Loucy (cell line): ENCODE data around the gene AAGAB.

Experiments used
- H2AFZ ChIP-seq: fragments of 200-600 bp; sonication (generic); 2 replicates; pipeline ENCODE4 v1.6.0; 2016; ENCODE audit warnings: antibody characterized with exemption, mild to moderate bottlenecking, low read length, moderate library complexity
- H3F3A ChIP-seq: fragments of 200-600 bp; 2 replicates; pipeline ENCODE4 v1.6.0; 2016; ENCODE audit warnings: antibody characterized with exemption, low read depth, mild to moderate bottlenecking
- H3K27me3 ChIP-seq: fragments of 200-600 bp; sonication (generic); 2 replicates; pipeline ENCODE4 v1.6.1; 2014; ENCODE audit warnings: low read length, mild to moderate bottlenecking; ENCODE audit not compliant: insufficient read depth, poor library complexity, severe bottlenecking
- H3K36me3 ChIP-seq: fragments of 200-600 bp; sonication (generic); 2 replicates; pipeline ENCODE4 v1.6.1; 2016; ENCODE audit warnings: low read length; ENCODE audit not compliant: insufficient read depth
- H3K4me1 ChIP-seq: fragments of 200-600 bp; sonication (generic); 2 replicates; pipeline ENCODE4 v1.5.1; 2014; ENCODE audit warnings: low read length, mild to moderate bottlenecking; ENCODE audit not compliant: insufficient read depth, poor library complexity, severe bottlenecking
- H3K4me2 ChIP-seq: fragments of 200-600 bp; sonication (generic); 2 replicates; pipeline ENCODE4 v1.6.0; 2014; ENCODE audit warnings: antibody characterized with exemption, low read length, low read depth, mild to moderate bottlenecking; ENCODE audit not compliant: poor library complexity, severe bottlenecking
- H3K4me3 ChIP-seq: fragments of 200-600 bp; sonication (generic); 2 replicates; pipeline ENCODE4 v1.5.1; 2014; ENCODE audit warnings: low read length, mild to moderate bottlenecking, mixed read lengths; ENCODE audit not compliant: poor library complexity, severe bottlenecking
- H3K79me2 ChIP-seq: fragments of 200-600 bp; sonication (generic); 2 replicates; pipeline ENCODE4 v1.6.1; 2014; ENCODE audit warnings: low read length; ENCODE audit not compliant: insufficient read depth
- H3K9ac ChIP-seq: fragments of 200-600 bp; sonication (generic); 2 replicates; pipeline ENCODE4 v1.6.0; 2014; ENCODE audit warnings: mild to moderate bottlenecking, low read depth, low read length, moderate library complexity; ENCODE audit not compliant: poor library complexity, severe bottlenecking
- H3K9me2 ChIP-seq: fragments of 200-600 bp; sonication (generic); replicated peaks from 2 replicates; pipeline ENCODE4 v1.6.1; 2016; ENCODE audit warnings: low read depth, low read length, mixed read lengths
- H3K9me3 ChIP-seq: fragments of 200-600 bp; sonication (generic); 2 replicates; pipeline ENCODE4 v1.6.1; 2014; ENCODE audit warnings: mild to moderate bottlenecking, antibody characterized with exemption, low read length, low read depth; ENCODE audit not compliant: insufficient read depth
- H4K20me1 ChIP-seq: fragments of 200-600 bp; sonication (generic); 2 replicates; pipeline ENCODE4 v1.6.0; 2014; ENCODE audit warnings: antibody characterized with exemption, low read length, mild to moderate bottlenecking; ENCODE audit not compliant: insufficient read depth, poor library complexity, severe bottlenecking
- EZH2phosphoT487 ChIP-seq: fragments of 200-600 bp; IDR thresholded peaks from 2 replicates; pipeline ENCODE4 v1.6.1; 2018; ENCODE audit warnings: antibody characterized with exemption, mild to moderate bottlenecking, moderate library complexity, borderline replicate concordance
- TF ChIP-seq, protein P1 (sequence below): fragments of 200-600 bp; sonication (generic); conservative IDR thresholded peaks from 2 replicates; pipeline ENCODE4 v1.5.1; 2014; ENCODE audit warnings: mild to moderate bottlenecking, antibody characterized with exemption, low read length

The AAGAB gene

DNA sequence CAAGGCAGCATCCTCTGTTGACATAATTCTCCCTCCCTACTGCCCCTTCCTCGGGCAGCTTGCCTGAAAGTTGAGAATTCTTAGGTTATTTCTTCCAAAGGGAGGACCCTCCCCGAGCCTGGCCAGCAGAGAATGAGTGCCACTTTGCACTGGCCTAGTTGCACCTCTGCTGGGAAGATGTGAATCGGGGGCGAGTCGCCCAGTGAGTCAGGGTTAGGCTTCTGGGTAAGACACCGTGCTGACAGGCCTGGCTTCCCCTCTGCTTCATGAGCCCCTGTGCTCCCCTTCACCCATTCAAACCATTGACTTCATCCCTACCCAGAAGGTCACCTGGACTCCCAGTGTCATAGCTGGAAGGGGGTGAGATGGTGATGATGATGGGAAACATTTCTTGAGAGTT, 82.3 kb downstream of the AAGAB start:
- Histone ChIP-seq H3K79me2 (no peaks in the 10 kb centered on the region), H3K27me3 (no peaks in the 10 kb centered on the region), H3K4me2 (no peak overlapping the region), H3K9me2 (no peaks in the 10 kb centered on the region), H4K20me1 (no peaks in the 10 kb centered on the region), H3K4me3 (no peak overlapping the region), H3K9me3 (no peaks in the 10 kb centered on the region), H3F3A (no peaks in the 10 kb centered on the region), H2AFZ (no peak overlapping the region), H3K9ac (no peak overlapping the region), H3K4me1 (no peaks in the 10 kb centered on the region), H3K36me3 (peaks cover 100% of the 10 kb centered on the region; the same call in 1 of the 2 replicates)
- TF ChIP-seq, protein P1, sequence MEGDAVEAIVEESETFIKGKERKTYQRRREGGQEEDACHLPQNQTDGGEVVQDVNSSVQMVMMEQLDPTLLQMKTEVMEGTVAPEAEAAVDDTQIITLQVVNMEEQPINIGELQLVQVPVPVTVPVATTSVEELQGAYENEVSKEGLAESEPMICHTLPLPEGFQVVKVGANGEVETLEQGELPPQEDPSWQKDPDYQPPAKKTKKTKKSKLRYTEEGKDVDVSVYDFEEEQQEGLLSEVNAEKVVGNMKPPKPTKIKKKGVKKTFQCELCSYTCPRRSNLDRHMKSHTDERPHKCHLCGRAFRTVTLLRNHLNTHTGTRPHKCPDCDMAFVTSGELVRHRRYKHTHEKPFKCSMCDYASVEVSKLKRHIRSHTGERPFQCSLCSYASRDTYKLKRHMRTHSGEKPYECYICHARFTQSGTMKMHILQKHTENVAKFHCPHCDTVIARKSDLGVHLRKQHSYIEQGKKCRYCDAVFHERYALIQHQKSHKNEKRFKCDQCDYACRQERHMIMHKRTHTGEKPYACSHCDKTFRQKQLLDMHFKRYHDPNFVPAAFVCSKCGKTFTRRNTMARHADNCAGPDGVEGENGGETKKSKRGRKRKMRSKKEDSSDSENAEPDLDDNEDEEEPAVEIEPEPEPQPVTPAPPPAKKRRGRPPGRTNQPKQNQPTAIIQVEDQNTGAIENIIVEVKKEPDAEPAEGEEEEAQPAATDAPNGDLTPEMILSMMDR, result no peak
- no peak for TF ChIP-seq EZH2phosphoT487

- no peak for TF ChIP-seq EZH2phosphoT487
- TF ChIP-seq, protein P1, result no peak
- Histone ChIP-seq H4K20me1 (no peaks in the 10 kb centered on the region), H3K36me3 (peaks cover 100% of the 10 kb centered on the region; the same call in 1 of the 2 replicates), H2AFZ (no peak overlapping the region), H3K4me2 (no peak overlapping the region), H3K9me2 (no peaks in the 10 kb centered on the region), H3K4me1 (no peaks in the 10 kb centered on the region), H3K9me3 (no peaks in the 10 kb centered on the region), H3K79me2 (no peaks in the 10 kb centered on the region), H3K4me3 (no peak overlapping the region), H3F3A (no peaks in the 10 kb centered on the region), H3K27me3 (no peaks in the 10 kb centered on the region), H3K9ac (no peak overlapping the region)
These were observed 83.0 kb downstream of the AAGAB start for GRCh38 chr15:67171471-67171870.

- no peaks in the 10 kb centered on the region for H3K27me3 ChIP-seq
- H3K79me2 ChIP-seq, result no peaks in the 10 kb centered on the region
- H4K20me1 ChIP-seq, result no peaks in the 10 kb centered on the region
- H3K4me2 ChIP-seq, result no peak overlapping the region
- no peaks in the 10 kb centered on the region for H3F3A ChIP-seq
- peaks cover 100% of the 10 kb centered on the region; the same call in 1 of the 2 replicates for H3K36me3 ChIP-seq
- H3K9me3 ChIP-seq, result no peaks in the 10 kb centered on the region
- no peaks in the 10 kb centered on the region for H3K4me1 ChIP-seq
- H3K4me3 ChIP-seq, result no peak overlapping the region
- no peaks in the 10 kb centered on the region for H3K9me2 ChIP-seq
- no peak overlapping the region for H2AFZ ChIP-seq
- no peak overlapping the region for H3K9ac ChIP-seq
- TF ChIP-seq, protein P1, result no peak
- TF ChIP-seq EZH2phosphoT487, result no peak
These were observed 84.1 kb downstream of the AAGAB start for GRCh38 chr15:67170143-67170925.
